HG02840 (cell line): ENCODE data around the gene REEP1.
"Not testable (repeated sequence)": the region's sequence is repeated elsewhere in the genome, so short reads cannot be mapped to it uniquely, and the experiment has no call there.

Experiments used
- ATAC-seq: cut with Tn5 transposase; IDR thresholded peaks from one replicate; pipeline ENCODE4 v1.9.1; 2021; ENCODE audit warnings: mild to moderate bottlenecking, moderate library complexity, moderate number of reproducible peaks; ENCODE audit not compliant: unreplicated experiment, low FRiP score

Gene REEP1

DNA sequence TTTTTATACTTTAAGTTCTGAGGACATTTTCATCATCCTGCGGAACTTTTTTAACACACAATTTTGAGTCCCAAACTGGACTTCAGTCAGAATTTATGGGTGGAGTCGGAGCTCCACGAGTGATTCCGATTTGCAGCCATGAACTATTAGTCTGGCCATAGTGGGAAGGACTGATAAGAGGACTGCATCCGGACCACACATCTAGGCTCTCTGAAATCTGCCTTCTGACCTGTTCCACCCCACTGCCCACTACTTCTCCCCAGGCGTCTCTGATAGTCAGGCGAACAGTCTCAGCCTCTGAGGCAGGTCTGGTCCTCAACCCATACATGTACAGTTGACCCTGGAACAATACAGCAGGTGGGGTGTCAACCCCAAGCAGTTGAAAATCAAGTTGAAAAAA lies 133.0 kb downstream of the REEP1 start:
- ATAC-seq: no peak

DNA sequence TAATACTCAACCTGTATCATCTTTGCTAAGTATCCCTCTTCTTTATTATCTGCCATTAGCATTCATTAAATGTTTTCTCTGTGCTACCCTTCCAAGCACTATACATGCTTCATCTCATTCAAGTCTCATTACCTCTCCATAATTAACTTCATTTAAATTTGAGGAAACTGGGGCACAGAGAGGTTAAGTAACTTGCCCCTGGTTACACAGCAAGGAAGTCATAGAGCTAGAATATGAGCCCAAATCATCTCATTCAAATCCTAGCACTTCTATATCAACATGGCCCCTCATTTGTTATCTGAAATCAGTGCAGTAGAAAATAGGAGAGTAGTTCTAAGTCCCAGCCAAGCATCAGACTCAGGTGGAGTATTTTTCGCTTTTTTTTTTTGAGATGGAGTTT lies 133.8 kb downstream of the REEP1 start:
- no peak for ATAC-seq

DNA sequence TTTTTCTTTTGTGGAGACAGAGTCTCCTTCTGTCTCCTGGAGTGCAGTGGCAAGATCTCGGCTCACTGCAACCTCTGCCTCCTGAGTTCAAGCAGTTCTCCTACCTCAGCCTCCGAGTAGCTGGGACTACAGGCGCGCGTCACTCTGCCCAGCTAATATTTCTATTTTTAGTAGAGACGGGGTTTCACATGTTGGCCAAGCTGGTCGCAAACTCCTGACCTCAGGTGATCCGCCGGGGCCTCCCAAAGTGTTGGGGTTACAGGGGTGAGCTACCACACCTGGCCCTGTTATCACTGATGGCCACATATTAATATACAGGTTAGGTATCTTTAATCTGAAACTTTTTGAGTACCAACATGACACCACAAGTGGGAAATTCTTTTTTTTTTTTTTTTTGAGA lies 134.7 kb downstream of the REEP1 start:
- no peak for ATAC-seq

DNA sequence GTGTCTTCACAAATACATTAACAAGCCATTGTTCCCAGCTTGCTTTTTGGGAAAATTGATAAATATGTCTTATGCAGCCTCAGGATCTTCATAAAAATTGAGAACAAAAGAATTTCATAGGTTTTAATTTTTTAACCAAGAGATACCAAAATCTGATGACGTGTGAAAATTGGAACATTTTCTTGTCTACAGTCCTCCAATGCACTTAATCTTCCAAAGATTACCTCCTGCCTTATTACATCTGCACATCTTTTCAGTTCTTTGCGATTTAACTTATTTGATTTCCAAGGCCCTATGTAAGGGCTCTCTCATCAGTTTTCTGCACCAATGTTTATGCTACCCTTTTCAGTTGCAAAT lies 135.1 kb downstream of the REEP1 start:
- no peak for ATAC-seq

DNA sequence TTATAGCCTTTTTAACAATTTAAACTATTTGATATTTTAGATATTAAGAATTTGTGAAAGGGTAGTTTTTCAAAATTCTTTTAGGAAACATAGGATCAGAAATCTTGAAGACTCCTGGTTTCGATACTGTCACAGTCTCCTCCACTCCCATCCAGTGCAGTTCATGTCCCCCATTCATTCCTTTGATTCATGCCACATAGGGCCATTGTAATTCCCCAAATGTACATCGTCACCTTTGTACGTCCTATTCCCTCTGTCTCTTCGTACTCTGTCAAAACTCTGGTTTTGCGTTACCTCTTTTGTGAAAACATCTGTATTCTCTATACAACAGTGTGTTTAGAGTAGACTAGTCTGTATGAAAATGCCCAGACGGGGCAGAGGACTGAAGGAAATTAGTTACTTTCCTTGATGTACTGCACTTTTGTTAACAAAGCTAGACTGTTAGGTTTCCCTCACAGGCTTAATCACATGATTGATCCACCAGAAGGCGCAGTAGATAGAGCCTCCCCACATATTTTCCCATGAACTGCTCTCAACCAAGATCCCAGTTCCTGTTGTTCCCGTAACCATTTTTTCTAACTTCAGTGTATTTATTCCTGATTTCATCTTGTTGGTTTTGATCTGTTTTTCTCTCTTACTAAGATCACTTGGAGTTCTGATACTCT lies 135.6 kb downstream of the REEP1 start:
- no peak for ATAC-seq

DNA sequence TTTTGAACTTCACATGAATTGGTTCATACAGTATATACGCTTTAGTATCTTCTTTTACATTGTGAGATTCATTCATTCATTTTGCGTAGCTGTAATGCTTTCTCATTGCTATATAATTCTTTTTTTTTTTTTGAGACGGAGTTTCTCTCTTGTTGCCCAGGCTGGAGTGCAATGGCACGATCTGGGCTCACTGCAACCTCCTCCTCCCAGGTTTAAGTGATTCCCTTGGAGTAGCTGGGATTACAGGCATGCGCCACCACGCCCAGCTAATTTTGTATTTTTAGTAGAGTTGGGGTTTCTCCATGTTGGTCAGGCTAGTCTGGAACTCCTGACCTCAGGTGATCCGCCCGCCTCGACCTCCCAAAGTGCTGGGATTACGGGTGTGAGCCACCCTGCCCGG lies 136.9 kb downstream of the REEP1 start:
- not testable (repeated sequence) for ATAC-seq

DNA sequence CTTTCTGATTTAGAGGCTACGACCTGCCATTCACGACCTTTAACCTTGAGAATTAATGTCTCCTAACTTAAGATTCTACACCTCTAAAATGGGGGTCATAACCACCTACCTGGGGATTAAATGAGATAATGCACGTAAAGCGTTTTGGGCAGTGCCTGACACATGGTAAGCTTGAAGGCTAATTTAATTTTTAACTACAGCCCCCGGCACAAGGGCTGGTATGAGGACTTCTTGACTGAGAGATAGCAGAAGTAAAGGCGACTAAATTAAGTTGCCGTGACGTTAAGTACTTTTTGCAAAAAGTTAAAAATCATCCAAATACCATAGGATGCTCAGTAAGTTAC lies 137.6 kb downstream of the REEP1 start:
- ATAC-seq: no peak

DNA sequence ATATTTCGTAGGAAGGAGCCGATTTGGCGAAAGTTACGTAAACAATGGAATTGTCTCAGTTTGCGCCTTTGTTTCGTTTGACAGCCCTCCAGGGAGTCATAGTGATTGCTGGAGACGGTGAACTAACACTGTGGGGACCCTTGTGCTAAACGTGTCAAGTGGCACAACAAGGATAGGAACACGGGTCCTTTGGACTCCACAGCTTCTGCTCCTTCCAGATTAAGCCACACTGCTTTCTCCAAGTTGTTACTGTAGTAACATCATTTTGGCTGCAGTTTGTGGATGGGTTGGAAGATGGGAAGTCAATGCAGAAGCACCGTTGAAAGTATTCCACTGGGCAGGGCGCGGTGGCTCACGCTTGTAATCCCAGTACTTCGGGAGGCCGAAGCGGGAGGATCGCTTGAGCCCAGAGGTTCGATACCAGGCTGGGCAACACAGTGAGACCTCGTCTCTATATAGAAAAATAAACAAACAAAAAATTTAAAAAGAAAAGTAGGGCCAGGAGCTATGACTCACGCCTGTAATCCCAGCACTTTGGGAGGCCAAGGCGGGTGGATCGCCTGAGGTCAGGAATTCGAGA lies 141.5 kb downstream of the REEP1 start:
- no peak for ATAC-seq

DNA sequence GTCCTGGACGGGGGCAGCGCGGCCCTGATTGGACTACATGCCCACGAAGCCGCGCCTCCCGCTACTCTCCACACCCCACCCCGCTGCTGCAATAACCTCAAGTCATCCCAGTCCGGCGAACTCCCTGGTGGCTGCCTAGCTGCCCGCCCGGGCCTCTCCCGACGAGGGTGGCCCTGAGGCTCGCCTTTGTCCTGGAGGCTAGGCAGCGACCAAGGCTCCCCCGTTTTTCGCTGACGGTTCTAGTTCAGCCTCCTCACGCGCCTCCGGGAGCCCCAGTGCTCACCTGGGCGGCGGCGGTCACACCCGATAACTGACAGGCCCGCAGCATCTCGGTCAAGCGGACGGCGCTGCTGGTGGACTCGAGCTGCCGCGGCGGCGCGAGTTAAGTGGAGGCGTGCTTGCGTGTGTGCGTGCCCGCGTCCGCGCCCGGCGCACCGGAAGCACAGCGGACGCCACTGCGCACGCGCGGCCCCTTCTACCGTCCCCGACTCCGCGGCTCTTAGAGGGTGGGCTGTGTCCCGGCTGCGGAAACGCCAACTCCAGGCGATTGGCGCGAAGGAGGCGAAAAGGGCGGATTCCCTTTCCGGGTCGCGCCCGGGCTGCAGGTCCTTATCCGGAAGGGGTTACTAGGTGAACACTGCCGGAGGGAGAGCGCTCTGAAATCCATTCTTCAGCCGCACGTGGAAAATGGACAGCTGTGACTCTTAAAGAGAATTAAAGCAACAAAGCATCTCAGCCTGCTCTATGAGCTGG lies 142.2 kb downstream of the REEP1 start, which contains the start of gene IMMT:
Gene IMMT (minus strand): TSS at position 408 of the 753 bp plus-strand sequence. CDS start 80 bp downstream, at position 328.
- peak; percentile 80 for ATAC-seq

DNA sequence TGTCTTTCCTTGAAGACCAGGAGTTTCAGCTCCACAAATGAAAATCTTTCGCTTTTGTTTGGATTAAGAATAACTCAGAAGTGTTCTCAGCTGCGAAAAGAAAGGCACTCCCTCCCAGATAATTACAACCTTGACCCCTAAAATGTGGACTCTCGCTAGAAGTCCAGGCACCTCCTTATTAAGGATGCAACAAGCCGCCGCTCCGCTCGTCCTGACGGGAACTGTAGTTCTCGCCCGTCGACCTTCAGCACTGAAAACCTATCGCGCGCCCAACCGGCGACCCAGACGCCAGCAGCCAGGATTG lies 142.7 kb downstream of the REEP1 start:
- no peak for ATAC-seq

DNA sequence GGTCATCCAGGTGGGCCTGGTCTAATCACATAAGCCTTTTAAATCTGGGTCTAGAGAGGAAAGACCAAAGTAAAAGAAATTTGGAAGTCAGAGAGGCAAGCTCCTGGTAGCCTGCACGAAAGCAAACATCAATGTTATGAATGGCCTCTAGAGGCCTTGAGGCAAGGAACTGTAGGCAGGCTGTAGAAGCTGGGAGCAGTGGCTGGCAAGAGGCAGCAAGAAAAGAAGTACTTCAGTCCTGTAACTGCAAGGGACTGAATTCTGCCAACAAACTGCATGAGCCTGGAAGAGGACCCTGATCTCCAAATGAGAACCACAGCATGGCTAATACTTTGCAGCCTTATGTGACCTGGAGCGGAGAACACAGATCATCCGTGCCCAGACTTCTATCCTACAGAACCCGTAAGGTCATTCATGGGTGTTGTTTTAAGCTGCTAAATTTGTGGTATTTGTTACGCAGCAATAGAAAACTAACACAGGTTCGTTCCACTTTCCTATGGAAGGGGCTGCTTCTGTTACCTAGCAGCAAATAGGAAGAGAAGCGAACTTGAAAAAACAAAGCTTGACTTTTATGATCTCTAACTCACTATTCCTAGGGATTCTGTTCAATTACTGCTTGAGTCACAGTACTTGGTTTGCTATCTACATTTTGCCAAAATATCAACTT lies 143.4 kb downstream of the REEP1 start:
- ATAC-seq: no peak

DNA sequence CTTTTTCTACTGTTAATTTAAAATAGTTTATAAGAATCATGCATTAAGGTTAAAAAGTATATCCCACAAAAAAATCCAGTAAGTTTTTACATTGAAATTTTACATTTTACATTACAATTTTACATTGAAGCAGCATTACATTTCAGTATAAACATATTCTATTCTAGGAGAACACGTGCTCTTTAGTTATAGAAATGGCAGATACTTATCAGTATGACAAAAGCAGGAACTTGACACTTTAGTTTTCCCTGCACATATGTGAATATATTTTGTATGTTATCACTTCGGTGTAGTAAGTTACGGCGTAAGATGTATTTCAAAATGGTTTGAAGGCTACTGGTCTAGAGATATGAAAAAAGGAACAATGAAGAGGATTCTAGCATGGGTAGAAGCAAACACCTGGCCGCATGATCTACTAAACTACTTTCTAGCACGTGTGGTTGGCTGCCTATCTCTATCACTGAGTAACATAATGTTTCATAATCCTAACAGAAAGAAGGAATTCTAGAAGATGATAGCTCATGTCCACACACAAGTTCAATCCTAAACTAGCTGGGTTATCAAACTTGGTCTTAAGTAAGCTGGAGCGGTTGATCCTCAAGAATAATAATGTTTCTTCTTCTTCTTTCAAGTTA lies 147.5 kb downstream of the REEP1 start:
- no peak for ATAC-seq

DNA sequence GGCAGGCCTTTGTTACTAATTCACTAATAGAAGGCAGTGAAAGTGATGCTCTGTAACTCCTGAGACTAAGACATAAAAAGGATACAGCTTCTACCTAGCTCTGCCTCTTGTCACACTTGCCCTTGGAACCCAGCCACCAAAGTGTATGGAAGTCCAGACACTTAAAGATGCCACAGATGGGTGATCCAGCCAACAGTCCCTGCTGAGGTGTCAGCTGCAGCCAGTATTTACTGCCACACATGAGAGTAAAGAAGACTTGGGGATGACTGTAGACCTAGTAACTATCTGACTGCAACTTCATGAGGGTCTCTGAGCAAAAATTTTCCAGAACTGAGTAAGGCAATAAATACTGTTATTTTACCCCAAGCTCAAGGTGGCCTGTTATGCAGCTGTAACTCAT lies 151.0 kb downstream of the REEP1 start:
- no peak for ATAC-seq

DNA sequence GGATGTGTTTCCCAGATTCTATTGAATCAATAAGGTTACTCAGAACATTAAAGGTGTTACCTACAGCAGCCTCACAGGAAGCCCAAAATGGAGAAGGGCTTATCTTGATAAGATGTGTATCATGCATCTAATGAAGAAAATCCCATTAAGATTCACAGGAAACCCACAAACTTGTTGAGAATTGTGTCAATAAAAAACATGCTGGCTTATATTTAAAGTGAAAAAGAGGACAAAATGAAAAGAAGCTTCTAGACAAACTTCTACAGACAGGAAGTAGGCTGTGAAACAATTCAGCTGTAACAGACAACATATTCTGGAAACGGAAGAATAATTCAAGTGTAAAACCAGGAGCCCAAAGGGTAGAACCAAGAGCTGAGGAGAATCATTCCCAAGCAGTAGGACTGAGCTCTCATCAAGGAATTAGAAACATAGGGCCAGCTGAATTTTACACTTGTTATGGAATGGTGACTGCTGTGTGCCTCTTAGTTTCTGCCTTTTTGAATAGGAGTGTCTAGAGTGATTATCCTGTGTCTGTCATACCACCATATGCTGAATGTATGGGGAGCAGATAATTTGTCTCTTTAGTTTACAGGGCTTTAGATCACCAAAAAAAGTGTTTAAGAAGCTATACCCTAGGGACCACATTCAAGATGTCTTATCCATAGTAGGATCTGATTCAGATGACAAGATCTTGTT lies 151.8 kb downstream of the REEP1 start:
- no peak for ATAC-seq

DNA sequence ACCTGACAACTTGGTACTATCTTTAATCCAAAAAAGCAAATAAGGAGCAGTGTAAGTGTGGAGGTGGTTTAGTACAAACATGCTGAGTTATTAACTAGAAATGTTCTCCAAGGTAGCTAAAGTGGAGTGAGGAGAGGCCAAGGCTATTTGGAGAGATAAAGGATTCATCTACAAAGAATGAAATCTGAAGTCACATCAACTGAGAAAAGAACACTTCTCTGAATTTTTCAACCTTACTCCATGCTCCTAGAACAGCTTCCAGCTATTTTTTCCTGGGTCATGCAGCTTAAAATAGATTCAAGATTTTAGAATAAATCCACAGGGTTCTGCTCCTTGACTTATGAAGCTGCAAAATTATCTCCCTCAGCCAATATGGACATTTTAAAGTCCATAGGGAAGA lies 160.8 kb downstream of the REEP1 start:
- ATAC-seq: no peak

DNA sequence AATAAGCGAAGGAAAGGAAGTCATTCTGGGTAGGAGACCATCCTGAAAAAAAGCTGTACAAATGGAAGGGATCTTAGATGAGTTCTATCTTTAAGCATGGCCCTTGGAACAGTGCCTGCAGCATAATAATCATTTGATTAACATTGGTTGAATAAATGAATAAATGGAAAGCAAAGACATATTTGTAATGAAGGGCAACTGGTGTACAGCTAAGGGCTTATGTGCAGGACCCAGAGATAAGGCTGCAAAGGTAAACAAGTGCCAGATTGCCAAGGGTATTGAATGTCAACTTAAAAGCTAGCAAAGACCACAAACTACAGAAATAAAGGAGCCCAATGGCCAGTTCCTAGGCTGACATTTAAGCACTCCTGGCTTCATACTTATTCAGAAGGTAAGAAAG lies 161.6 kb downstream of the REEP1 start:
- no peak for ATAC-seq

DNA sequence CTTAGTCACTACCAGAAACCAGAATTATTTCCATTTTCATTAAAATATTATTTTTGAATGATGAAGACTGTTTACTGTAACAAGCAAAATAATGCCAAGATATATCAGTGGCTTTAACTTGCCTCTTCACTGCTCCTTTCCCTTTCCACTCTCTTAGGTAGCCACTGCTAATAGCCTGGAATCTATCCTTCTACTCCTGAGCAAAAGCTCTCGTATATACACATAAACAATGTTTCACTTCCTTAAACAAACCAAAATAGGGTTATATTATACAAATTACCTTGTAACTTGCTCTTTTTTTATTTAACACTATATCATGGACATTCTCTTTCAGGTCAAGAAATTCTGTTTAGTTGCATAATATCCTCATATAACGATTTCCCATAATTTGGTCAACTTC lies 163.0 kb downstream of the REEP1 start:
- no peak for ATAC-seq

DNA sequence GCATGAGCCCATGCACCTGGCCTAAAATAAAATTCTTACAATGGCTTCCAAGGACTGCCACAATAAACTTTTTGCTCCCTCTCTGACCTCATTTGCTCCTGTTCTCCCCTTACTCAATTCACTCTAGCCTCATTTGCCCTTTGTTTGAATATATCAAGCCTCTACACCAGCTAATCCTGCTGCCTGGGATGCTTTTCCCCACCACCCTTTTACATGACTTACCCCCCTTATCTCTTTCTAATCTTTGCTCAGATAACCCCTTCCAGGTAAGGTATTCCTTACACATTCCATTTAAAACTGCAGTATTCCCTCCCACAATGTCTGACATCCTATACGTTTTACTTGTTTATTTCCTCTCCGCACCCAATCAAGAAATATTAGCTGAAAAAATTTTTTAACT lies 164.8 kb downstream of the REEP1 start:
- ATAC-seq: no peak

DNA sequence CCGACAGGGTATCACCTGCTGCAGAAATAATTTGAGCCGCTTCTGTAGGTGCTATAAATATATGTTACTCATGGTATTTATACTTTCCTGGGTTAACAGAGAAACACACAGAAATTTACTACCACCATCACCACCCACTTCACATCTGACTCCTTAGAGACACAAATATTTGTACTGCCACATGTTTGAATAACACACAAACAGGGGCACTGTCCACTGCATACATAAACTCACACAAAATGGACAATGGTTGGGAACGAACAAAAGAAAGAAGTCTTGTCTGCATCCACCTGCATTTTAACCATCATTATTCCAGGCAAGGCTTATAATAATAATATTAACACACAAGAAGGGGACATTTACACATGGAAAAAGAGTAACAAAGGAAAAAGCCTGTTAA lies 166.1 kb downstream of the REEP1 start:
- no peak for ATAC-seq

DNA sequence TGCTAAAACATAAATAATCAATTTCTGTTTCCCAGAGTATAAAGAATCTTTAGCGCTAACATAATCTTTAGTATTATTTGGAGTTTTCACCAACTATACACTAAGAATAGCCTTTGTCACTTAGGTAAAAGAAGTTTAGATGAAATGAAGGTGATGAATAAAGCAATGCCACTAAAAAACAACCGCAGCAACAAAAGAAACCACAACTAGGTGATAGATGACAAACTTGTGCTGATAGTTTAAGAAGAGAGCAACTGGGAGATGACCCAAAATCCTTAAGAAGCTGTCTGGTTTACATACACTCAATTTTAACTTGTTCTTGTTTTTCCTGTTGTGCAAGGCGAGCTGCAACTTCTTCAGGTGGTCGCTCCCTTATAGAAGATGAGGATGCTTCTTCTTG lies 167.0 kb downstream of the REEP1 start:
- ATAC-seq: no peak
